Lung (tissue), 12 donors: ENCODE data around the gene SLC44A1. TPM values are rescaled to one million over a fixed set of nuclear protein-coding genes. Genes with fewer than 3 reads are reported as not detected.

Experiments used
- ATAC-seq: fragments of 200-7000 bp; cut with Tn5 transposase; one replicate; pipeline ENCODE4 v1.9.1; 2020; ENCODE audit warnings: moderate number of reproducible peaks; ENCODE audit not compliant: insufficient read depth, low FRiP score
- DNase-seq, 3 donors: peaks; one replicate each; pipeline ENCODE4 v3.0.0-alpha.2; 2013 to 2017
- H3K27ac ChIP-seq, 2 donors: one replicate each; pipeline ENCODE4 v1.5.1; 2013; ENCODE audit warnings: mild to moderate bottlenecking in 2 of 2, moderate library complexity in 2 of 2, control low read depth in 1 of 2, inconsistent platforms in 1 of 2, low read depth in 1 of 2, low read length in 1 of 2
- H3K27me3 ChIP-seq, 3 donors: one replicate each; pipeline ENCODE4 v1.5.1; 2013; ENCODE audit warnings: low read length in 2 of 3; ENCODE audit not compliant: control insufficient read depth in 3 of 3, insufficient read depth in 3 of 3
- H3K36me3 ChIP-seq, 4 donors: one replicate each; pipeline ENCODE4 v1.5.1; 2013; ENCODE audit warnings: low read length in 4 of 4, mild to moderate bottlenecking in 1 of 4, moderate library complexity in 1 of 4; ENCODE audit not compliant: control insufficient read depth in 4 of 4, insufficient read depth in 4 of 4
- H3K4me1 ChIP-seq, 5 donors: one replicate each; pipeline ENCODE4 v1.5.1; 2013; ENCODE audit warnings: low read length in 5 of 5, mild to moderate bottlenecking in 2 of 5, moderate library complexity in 1 of 5; ENCODE audit not compliant: control insufficient read depth in 5 of 5, insufficient read depth in 5 of 5
- H3K4me3 ChIP-seq: one replicate; pipeline ENCODE4 v1.5.1; 2013; ENCODE audit warnings: mild to moderate bottlenecking, control low read depth, moderate library complexity
- H3K9ac ChIP-seq, 2 donors: one replicate each; pipeline ENCODE4 v1.5.1; 2013; ENCODE audit warnings: low read length in 2 of 2, control low read depth in 1 of 2; ENCODE audit not compliant: insufficient read depth in 1 of 2
- H3K9me3 ChIP-seq, 4 donors: one replicate each; pipeline ENCODE4 v1.5.1; 2013; ENCODE audit warnings: low read length in 3 of 4, mild to moderate bottlenecking in 1 of 4, moderate library complexity in 1 of 4; ENCODE audit not compliant: control insufficient read depth in 4 of 4, insufficient read depth in 3 of 4
- WGBS, 2 donors: extraction: QIAGEN DNeasy Blood & Tissue Kit; methylation state at CpG; one replicate each; pipeline ENCODE4 v1.1.7; 2013; 5-methylcytosine and 5-hydroxymethylcytosine counted together
- polyA plus RNA-seq, 2 donors: library from polyadenylated mRNA; stranded (reverse); fragments of 200-250 nt; gene quantifications; one replicate each; pipeline ENCODE4 v1.2.1, GENCODE V29; 2013
- total RNA-seq, 2 donors: library from RNA; depleted of rRNA in 1 of 2; stranded (reverse); fragments of >200 nt in 1 of 2; gene quantifications; one replicate each; pipeline ENCODE4 v1.2.1, GENCODE V29; 2014 to 2021
- TF ChIP-seq, protein P1 (sequence below): IDR thresholded peaks from 2 replicates; pipeline ENCODE4 v1.5.1; 2012; ENCODE audit warnings: mild to moderate bottlenecking; ENCODE audit errors: control extremely low read depth, extremely low read depth
- donor health status: control.
- donor health status: control.
- donor health status: Bipolar disorder and iron deficiency.
- donor health status: healthy.
- donor health status: DM: yes; HTN: yes; CAD: no.

The SLC44A1 gene
- total and polyA plus RNA-seq, 4 donors = 13.0 to 61.7 (median 33.8) TPM

DNA sequence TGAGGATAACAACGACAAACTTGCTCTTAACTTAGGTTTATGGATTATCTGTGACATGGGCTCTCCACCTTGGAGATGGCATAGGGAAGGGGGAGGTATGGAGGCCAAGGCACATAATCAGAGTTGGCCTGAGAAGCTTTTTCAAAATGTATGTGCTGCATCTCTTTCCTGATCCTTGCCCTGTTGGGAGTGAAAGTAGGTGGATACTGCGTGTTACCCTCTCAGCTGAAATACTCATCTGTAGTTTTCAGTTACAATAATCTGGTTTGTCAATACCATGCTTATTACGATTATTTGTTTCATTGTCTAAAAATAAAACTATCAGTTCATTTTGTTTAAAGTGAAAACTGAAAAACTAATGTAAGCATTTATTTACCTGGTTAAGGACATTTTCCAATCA, 86.7 kb downstream of the SLC44A1 start:
- no peak overlapping the region for H3K9ac ChIP-seq
- peaks cover 0 to 6% (median 0%) of the 10 kb centered on the region in 5 donors for H3K4me1 ChIP-seq
- no peaks in the 10 kb centered on the region for H3K27me3 ChIP-seq
- DNase-seq (no peak), ATAC-seq (no peak)
- no peaks in the 10 kb centered on the region for H3K9me3 ChIP-seq
- peaks cover 0 to 2% (median 0%) of the 10 kb centered on the region in 4 donors for H3K36me3 ChIP-seq
- 86 to 89% methylated on average over 3 of the region's 3 CpGs for WGBS, 2 donors
- H3K4me3 ChIP-seq = no peak overlapping the region
- no peak overlapping the region for H3K27ac ChIP-seq
- TF ChIP-seq, protein P1, sequence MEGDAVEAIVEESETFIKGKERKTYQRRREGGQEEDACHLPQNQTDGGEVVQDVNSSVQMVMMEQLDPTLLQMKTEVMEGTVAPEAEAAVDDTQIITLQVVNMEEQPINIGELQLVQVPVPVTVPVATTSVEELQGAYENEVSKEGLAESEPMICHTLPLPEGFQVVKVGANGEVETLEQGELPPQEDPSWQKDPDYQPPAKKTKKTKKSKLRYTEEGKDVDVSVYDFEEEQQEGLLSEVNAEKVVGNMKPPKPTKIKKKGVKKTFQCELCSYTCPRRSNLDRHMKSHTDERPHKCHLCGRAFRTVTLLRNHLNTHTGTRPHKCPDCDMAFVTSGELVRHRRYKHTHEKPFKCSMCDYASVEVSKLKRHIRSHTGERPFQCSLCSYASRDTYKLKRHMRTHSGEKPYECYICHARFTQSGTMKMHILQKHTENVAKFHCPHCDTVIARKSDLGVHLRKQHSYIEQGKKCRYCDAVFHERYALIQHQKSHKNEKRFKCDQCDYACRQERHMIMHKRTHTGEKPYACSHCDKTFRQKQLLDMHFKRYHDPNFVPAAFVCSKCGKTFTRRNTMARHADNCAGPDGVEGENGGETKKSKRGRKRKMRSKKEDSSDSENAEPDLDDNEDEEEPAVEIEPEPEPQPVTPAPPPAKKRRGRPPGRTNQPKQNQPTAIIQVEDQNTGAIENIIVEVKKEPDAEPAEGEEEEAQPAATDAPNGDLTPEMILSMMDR = no peak

DNA sequence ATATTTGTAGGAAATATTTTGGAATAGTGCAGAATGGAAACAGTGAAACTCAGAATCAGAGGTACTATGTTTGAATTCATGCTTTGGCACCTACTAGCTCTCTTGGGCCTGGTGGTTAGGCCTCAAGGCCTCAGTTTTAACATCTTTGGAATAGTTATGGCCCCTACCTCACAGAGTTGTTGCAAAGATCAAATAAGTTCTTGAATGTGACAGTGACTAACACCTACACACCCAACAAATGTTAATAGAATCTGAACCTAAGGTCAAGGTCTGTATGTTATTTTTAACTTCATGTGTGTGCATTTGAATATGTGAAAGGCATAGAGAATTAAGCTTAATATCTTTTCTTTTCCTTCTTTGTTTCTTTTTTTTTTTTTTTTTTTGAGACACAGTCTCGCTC, 87.3 kb downstream of the SLC44A1 start:
- ATAC-seq (no peak), DNase-seq (no peak)
- Histone ChIP-seq H3K9me3 (no peaks in the 10 kb centered on the region), H3K4me1 (peaks cover 0 to 6% (median 0%) of the 10 kb centered on the region in 5 donors), H3K9ac (no peak overlapping the region), H3K27me3 (no peaks in the 10 kb centered on the region), H3K36me3 (peaks cover 0 to 8% (median 2%) of the 10 kb centered on the region in 4 donors), H3K27ac (no peak overlapping the region), H3K4me3 (no peak overlapping the region)
- WGBS, 2 donors = 100% methylated on average over 1 of the region's 1 CpG
- TF ChIP-seq, protein P1 = no peak

GRCh38 chr9:105332471-105332870, 88.0 kb downstream of the SLC44A1 start:
- 93 to 96% methylated on average over 2 of the region's 2 CpGs for WGBS, 2 donors
- H3K9me3 ChIP-seq = no peaks in the 10 kb centered on the region
- H3K4me3 ChIP-seq = no peak overlapping the region
- TF ChIP-seq, protein P1 = no peak
- peaks cover 0 to 6% (median 0%) of the 10 kb centered on the region in 5 donors for H3K4me1 ChIP-seq
- no peak overlapping the region for H3K27ac ChIP-seq
- H3K9ac ChIP-seq = no peak overlapping the region
- H3K27me3 ChIP-seq = no peaks in the 10 kb centered on the region
- ATAC-seq = no peak
- H3K36me3 ChIP-seq = peaks cover 0 to 12% (median 3%) of the 10 kb centered on the region in 4 donors
- no peak for DNase-seq

- no peak for ATAC-seq
- Histone ChIP-seq H3K4me1 (peaks cover 0 to 6% (median 0%) of the 10 kb centered on the region in 5 donors), H3K4me3 (no peak overlapping the region), H3K27ac (no peak overlapping the region), H3K36me3 (peaks cover 0 to 12% (median 4%) of the 10 kb centered on the region in 4 donors), H3K9ac (no peak overlapping the region), H3K9me3 (no peaks in the 10 kb centered on the region), H3K27me3 (no peaks in the 10 kb centered on the region)
- DNase-seq = no peak
- TF ChIP-seq, protein P1 = no peak
- WGBS, 2 donors = 95 to 100% methylated on average over 1 of the region's 1 CpG
These were observed 88.6 kb downstream of the SLC44A1 start for GRCh38 chr9:105333076-105333475.
